WTC11 (cell line): Measurements from ENCODE around the gene MIPEP. TPM values are rescaled to one million over a fixed set of nuclear protein-coding genes. Genes with fewer than 3 reads are reported as not detected.

Experiments used
- ATAC-seq: fragments of 200-7000 bp; cut with Tn5 transposase; 2 replicates; pipeline ENCODE4 v1.10.0; 2021; ENCODE audit warnings: mild to moderate bottlenecking, moderate library complexity
- CTCF ChIA-PET: fragments of 300-600 bp; sonication (Branson Sonifier 250); formaldehyde crosslinking; loops from one replicate; lab custom pipeline; 2021; ENCODE audit warnings: antibody characterized with exemption; lab: Charles Lee
- POLR2A ChIA-PET: fragments of 350-600 bp; sonication (Branson Sonifier 250); formaldehyde crosslinking; loops from one replicate; lab custom pipeline; 2021; ENCODE audit warnings: antibody characterized with exemption; lab: Charles Lee
- DNase-seq: peaks from one replicate; pipeline ENCODE4 v3.0.0; 2021; ENCODE audit warnings: low spot score
- H3K27ac Mint-ChIP-seq: 2 replicates; pipeline ENCODE4 v1.8.0; 2021; ENCODE audit warnings: mixed read lengths
- H3K27me3 Mint-ChIP-seq: 2 replicates; pipeline ENCODE4 v1.8.0; 2021; ENCODE audit warnings: low read depth, mild to moderate bottlenecking, moderate library complexity, mixed read lengths
- H3K36me3 Mint-ChIP-seq: 2 replicates; pipeline ENCODE4 v1.8.0; 2021; ENCODE audit warnings: mixed read lengths
- H3K4me1 Mint-ChIP-seq: 2 replicates; pipeline ENCODE4 v1.8.0; 2022; ENCODE audit warnings: mixed read lengths
- H3K4me3 Mint-ChIP-seq: 2 replicates; pipeline ENCODE4 v1.8.0; 2021; ENCODE audit warnings: mild to moderate bottlenecking, moderate library complexity, mixed read lengths
- H3K9me3 Mint-ChIP-seq: 2 replicates; pipeline ENCODE4 v1.8.0; 2021; ENCODE audit warnings: mixed read lengths
- ATF2 ChIP-seq: sonication (generic); formaldehyde crosslinking; IDR thresholded peaks from 2 replicates; pipeline ENCODE4 v1.8.1; 2022; ENCODE audit warnings: low read depth, missing genetic modification reagents, borderline replicate concordance
- E2F1 ChIP-seq: sonication (generic); formaldehyde crosslinking; IDR thresholded peaks from 2 replicates; pipeline ENCODE4 v1.8.0; 2022; ENCODE audit warnings: mild to moderate bottlenecking, missing genetic modification reagents
- PRRX2 ChIP-seq: fragments of 250-450 bp; sonication (Bioruptor Pico); IDR thresholded peaks from 2 replicates; pipeline ENCODE4 v1.8.0; 2021; ENCODE audit warnings: mild to moderate bottlenecking
- RELA ChIP-seq: sonication (generic); formaldehyde crosslinking; IDR thresholded peaks from 2 replicates; pipeline ENCODE4 v1.8.1; 2022; ENCODE audit warnings: missing genetic modification reagents, mild to moderate bottlenecking, borderline replicate concordance
- SOX15 ChIP-seq: fragments of 250-450 bp; sonication (Bioruptor Pico); IDR thresholded peaks from 2 replicates; pipeline ENCODE4 v1.9.0; 2021; ENCODE audit warnings: mild to moderate bottlenecking
- STAT6 ChIP-seq: sonication (generic); formaldehyde crosslinking; conservative IDR thresholded peaks from 2 replicates; pipeline ENCODE4 v1.8.1; 2023; ENCODE audit warnings: mild to moderate bottlenecking, low read depth, missing genetic modification reagents, moderate library complexity
- ZBTB43 ChIP-seq: sonication (generic); formaldehyde crosslinking; IDR thresholded peaks from 2 replicates; pipeline ENCODE4 v1.8.1; 2023; ENCODE audit warnings: mild to moderate bottlenecking, missing genetic modification reagents
- ZNF263 ChIP-seq: sonication (generic); formaldehyde crosslinking; IDR thresholded peaks from 2 replicates; pipeline ENCODE4 v1.8.1; 2022; ENCODE audit warnings: low read depth, mild to moderate bottlenecking, moderate library complexity, missing genetic modification reagents
- ZNF396 ChIP-seq: fragments of 250-450 bp; sonication (Bioruptor Pico); IDR thresholded peaks from 2 replicates; pipeline ENCODE4 v1.8.0; 2021; ENCODE audit warnings: mild to moderate bottlenecking, moderate library complexity, borderline replicate concordance
- ZNF416 ChIP-seq: fragments of 250-450 bp; sonication (Bioruptor Pico); IDR thresholded peaks from 2 replicates; pipeline ENCODE4 v1.9.0; 2021; ENCODE audit warnings: mild to moderate bottlenecking, inconsistent platforms
- total RNA-seq: library from RNA; stranded (reverse); gene quantifications from 3 replicates; pipeline ENCODE4 v1.2.3, GENCODE V29; 2021
- TF ChIP-seq, protein P1 (sequence below): sonication (generic); formaldehyde crosslinking; IDR thresholded peaks from 2 replicates; pipeline ENCODE4 v1.8.1; 2022; ENCODE audit warnings: mild to moderate bottlenecking, missing genetic modification reagents, moderate library complexity, borderline replicate concordance
- TF ChIP-seq, protein P2 (sequence below): sonication (generic); formaldehyde crosslinking; IDR thresholded peaks from 2 replicates; pipeline ENCODE4 v1.8.1; 2023; ENCODE audit warnings: mild to moderate bottlenecking, missing genetic modification reagents, borderline replicate concordance
- TF ChIP-seq, protein P3 (sequence below): fragments of 250-450 bp; sonication (Bioruptor Pico); IDR thresholded peaks from 2 replicates; pipeline ENCODE4 v2.1.2; 2022; ENCODE audit warnings: mild to moderate bottlenecking, moderate library complexity

The MIPEP gene
- total RNA-seq, 1 experiment from 2014 or later = 30.5 TPM

- POLR2A ChIA-PET = no interaction called here
- ATAC-seq (no peak), DNase-seq (no peak)
- no peaks in the 10 kb centered on the region for H3K27me3 Mint-ChIP-seq
- no peak overlapping the region for H3K4me3 Mint-ChIP-seq
- TF ChIP-seq ZNF396 (CRISPR knock-in tag) = no peak
- TF ChIP-seq ATF2 (CRISPR knock-in tag) = no peak
- no peak for TF ChIP-seq STAT6
- no peak for TF ChIP-seq ZBTB43 (CRISPR knock-in tag)
- TF ChIP-seq RELA (CRISPR knock-in tag) = no peak
- TF ChIP-seq, protein P1, sequence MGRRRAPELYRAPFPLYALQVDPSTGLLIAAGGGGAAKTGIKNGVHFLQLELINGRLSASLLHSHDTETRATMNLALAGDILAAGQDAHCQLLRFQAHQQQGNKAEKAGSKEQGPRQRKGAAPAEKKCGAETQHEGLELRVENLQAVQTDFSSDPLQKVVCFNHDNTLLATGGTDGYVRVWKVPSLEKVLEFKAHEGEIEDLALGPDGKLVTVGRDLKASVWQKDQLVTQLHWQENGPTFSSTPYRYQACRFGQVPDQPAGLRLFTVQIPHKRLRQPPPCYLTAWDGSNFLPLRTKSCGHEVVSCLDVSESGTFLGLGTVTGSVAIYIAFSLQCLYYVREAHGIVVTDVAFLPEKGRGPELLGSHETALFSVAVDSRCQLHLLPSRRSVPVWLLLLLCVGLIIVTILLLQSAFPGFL (CRISPR knock-in tag) = no peak
- no peak for TF ChIP-seq PRRX2
- TF ChIP-seq ZNF263 (CRISPR knock-in tag) = no peak
- no peak for TF ChIP-seq E2F1 (CRISPR knock-in tag)
- TF ChIP-seq SOX15 (CRISPR knock-in tag) = no peak
- TF ChIP-seq, protein P2, sequence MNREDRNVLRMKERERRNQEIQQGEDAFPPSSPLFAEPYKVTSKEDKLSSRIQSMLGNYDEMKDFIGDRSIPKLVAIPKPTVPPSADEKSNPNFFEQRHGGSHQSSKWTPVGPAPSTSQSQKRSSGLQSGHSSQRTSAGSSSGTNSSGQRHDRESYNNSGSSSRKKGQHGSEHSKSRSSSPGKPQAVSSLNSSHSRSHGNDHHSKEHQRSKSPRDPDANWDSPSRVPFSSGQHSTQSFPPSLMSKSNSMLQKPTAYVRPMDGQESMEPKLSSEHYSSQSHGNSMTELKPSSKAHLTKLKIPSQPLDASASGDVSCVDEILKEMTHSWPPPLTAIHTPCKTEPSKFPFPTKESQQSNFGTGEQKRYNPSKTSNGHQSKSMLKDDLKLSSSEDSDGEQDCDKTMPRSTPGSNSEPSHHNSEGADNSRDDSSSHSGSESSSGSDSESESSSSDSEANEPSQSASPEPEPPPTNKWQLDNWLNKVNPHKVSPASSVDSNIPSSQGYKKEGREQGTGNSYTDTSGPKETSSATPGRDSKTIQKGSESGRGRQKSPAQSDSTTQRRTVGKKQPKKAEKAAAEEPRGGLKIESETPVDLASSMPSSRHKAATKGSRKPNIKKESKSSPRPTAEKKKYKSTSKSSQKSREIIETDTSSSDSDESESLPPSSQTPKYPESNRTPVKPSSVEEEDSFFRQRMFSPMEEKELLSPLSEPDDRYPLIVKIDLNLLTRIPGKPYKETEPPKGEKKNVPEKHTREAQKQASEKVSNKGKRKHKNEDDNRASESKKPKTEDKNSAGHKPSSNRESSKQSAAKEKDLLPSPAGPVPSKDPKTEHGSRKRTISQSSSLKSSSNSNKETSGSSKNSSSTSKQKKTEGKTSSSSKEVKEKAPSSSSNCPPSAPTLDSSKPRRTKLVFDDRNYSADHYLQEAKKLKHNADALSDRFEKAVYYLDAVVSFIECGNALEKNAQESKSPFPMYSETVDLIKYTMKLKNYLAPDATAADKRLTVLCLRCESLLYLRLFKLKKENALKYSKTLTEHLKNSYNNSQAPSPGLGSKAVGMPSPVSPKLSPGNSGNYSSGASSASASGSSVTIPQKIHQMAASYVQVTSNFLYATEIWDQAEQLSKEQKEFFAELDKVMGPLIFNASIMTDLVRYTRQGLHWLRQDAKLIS (CRISPR knock-in tag) = no peak
- no peak for TF ChIP-seq ZNF416 (CRISPR knock-in tag)
- TF ChIP-seq, protein P3, sequence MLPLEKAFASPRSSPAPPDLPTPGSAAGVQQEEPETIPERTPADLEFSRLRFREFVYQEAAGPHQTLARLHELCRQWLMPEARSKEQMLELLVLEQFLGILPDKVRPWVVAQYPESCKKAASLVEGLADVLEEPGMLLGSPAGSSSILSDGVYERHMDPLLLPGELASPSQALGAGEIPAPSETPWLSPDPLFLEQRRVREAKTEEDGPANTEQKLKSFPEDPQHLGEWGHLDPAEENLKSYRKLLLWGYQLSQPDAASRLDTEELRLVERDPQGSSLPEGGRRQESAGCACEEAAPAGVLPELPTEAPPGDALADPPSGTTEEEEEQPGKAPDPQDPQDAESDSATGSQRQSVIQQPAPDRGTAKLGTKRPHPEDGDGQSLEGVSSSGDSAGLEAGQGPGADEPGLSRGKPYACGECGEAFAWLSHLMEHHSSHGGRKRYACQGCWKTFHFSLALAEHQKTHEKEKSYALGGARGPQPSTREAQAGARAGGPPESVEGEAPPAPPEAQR (CRISPR knock-in tag) = no peak
- no peaks in the 10 kb centered on the region for H3K9me3 Mint-ChIP-seq
- H3K4me1 Mint-ChIP-seq = peaks cover under 1% of the 10 kb centered on the region
- CTCF ChIA-PET = no interaction called here
- H3K27ac Mint-ChIP-seq = no peak overlapping the region
- H3K36me3 Mint-ChIP-seq = no peaks in the 10 kb centered on the region
Measured at GRCh38 chr13:23817136-23817535, 72.1 kb downstream of the MIPEP start.
